A673 (cell line): ENCODE measurements around the gene SEZ6L. TPM values are rescaled to one million over a fixed set of nuclear protein-coding genes. Genes with fewer than 3 reads are reported as not detected.

ENCODE experiments used
- BruUV-seq: library from RNA; stranded (reverse); fragments of 400-500 nt; replicated peaks from 2 replicates; lab custom pipeline; 2021; lab: Mats Ljungman, UMichigan
- CTCF ChIA-PET: fragments of 300-600 bp; sonication (Branson Sonifier 250); formaldehyde crosslinking; loops from one replicate; lab custom pipeline; 2022; ENCODE audit warnings: antibody characterized with exemption; lab: Charles Lee
- POLR2A ChIA-PET: fragments of 300-600 bp; sonication (Branson Sonifier 250); formaldehyde crosslinking; loops from one replicate; lab custom pipeline; 2022; ENCODE audit warnings: antibody characterized with exemption; ENCODE audit not compliant: low non-redundant PET; lab: Charles Lee
- DNase-seq: peaks from one replicate; pipeline ENCODE4 v3.0.0-alpha.2; 2015; ENCODE audit warnings: low spot score
- H3K27ac ChIP-seq: fragments of 200-600 bp; sonication (generic); 2 replicates; pipeline ENCODE4 v1.5.1; 2016; ENCODE audit warnings: mixed run types, low read depth, mild to moderate bottlenecking, mixed read lengths, antibody characterized with exemption, low read length; ENCODE audit not compliant: poor library complexity, severe bottlenecking
- H3K27me3 ChIP-seq: fragments of 200-600 bp; sonication (generic); replicated peaks from 2 replicates; pipeline ENCODE4 v1.6.1; 2017; ENCODE audit warnings: mixed run types, low read depth, mild to moderate bottlenecking, mixed read lengths, antibody characterized with exemption, low read length; ENCODE audit not compliant: insufficient read depth, poor library complexity
- H3K36me3 ChIP-seq: fragments of 200-600 bp; sonication (generic); 2 replicates; pipeline ENCODE4 v1.6.1; 2016; ENCODE audit warnings: mixed run types, mild to moderate bottlenecking, mixed read lengths, antibody characterized with exemption, low read length; ENCODE audit not compliant: insufficient read depth, poor library complexity, severe bottlenecking
- H3K4me1 ChIP-seq: fragments of 200-600 bp; sonication (generic); 2 replicates; pipeline ENCODE4 v1.6.1; 2017; ENCODE audit warnings: mixed run types, mild to moderate bottlenecking, mixed read lengths, antibody characterized with exemption, low read length; ENCODE audit not compliant: insufficient read depth, poor library complexity, severe bottlenecking
- H3K4me3 ChIP-seq: fragments of 200-600 bp; sonication (generic); 2 replicates; pipeline ENCODE4 v1.5.1; 2016; ENCODE audit warnings: low read depth, mixed run types, mild to moderate bottlenecking, mixed read lengths, low read length; ENCODE audit not compliant: poor library complexity, severe bottlenecking
- H3K9me3 ChIP-seq: fragments of 200-600 bp; sonication (generic); 2 replicates; pipeline ENCODE4 v1.6.1; 2016; ENCODE audit warnings: mixed run types, low read depth, mild to moderate bottlenecking, mixed read lengths, antibody characterized with exemption, low read length; ENCODE audit not compliant: poor library complexity, severe bottlenecking
- CTCF ChIP-seq: fragments of 300-800, 200-600 bp; sonication (generic); conservative IDR thresholded peaks from 2 replicates; pipeline ENCODE4 v1.5.1; 2017; ENCODE audit warnings: low read depth, mild to moderate bottlenecking, antibody characterized with exemption, low read length, moderate library complexity, mixed read lengths
- EZH2 ChIP-seq: fragments of 200-600 bp; sonication (generic); IDR thresholded peaks from 2 replicates; pipeline ENCODE4 v1.6.1; 2017; ENCODE audit warnings: borderline replicate concordance, low read depth, mild to moderate bottlenecking, mixed read lengths, antibody characterized with exemption, low read length; ENCODE audit not compliant: poor library complexity, severe bottlenecking
- intact Hi-C: fragments of 100-400 bp; cut with micrococcal nuclease; formaldehyde crosslinking; loops from one replicate; pipeline ENCODE4 v1.10.0; 2022; ENCODE audit not compliant: unreplicated experiment
- total RNA-seq: library from RNA; stranded (reverse); gene quantifications from 2 replicates; pipeline ENCODE4 v1.2.3, GENCODE V29; 2021

SEZ6L gene
- total RNA-seq, 1 experiment from 2014 or later = 6.3 TPM

- no peak overlapping the region for H3K27ac ChIP-seq
- BruUV-seq = no TSS peak
- no peak for DNase-seq
- H3K9me3 ChIP-seq = no peaks in the 10 kb centered on the region
- H3K4me1 ChIP-seq = no peaks in the 10 kb centered on the region
- H3K36me3 ChIP-seq = no peaks in the 10 kb centered on the region
- ChIA-PET POLR2A (no interaction called here), CTCF (no interaction called here)
- no peak for TF ChIP-seq CTCF
- TF ChIP-seq EZH2 = no peak
- no peak overlapping the region for H3K4me3 ChIP-seq
- peaks cover 44% of the 10 kb centered on the region for H3K27me3 ChIP-seq
- intact Hi-C loops = no loop called here
These were observed 240.6 kb downstream of the SEZ6L start for GRCh38 chr22:26409719-26410335.

- intact Hi-C loops = no loop called here
These were observed 241.1 kb downstream of the SEZ6L start for GRCh38 chr22:26410386-26410785.

GRCh38 chr22:26414347-26414746 lies 245.1 kb downstream of the SEZ6L start:
- intact Hi-C loops = no loop called here
- CTCF ChIA-PET = no interaction called here

More at GRCh38 chr22:26410386-26410785, 241.1 kb downstream of the SEZ6L start:
- no peaks in the 10 kb centered on the region for H3K4me1 ChIP-seq
- H3K4me3 ChIP-seq = no peak overlapping the region
- CTCF ChIA-PET = no interaction called here
- no peak for TF ChIP-seq EZH2
- no peak for TF ChIP-seq CTCF
- no peaks in the 10 kb centered on the region for H3K9me3 ChIP-seq
- H3K27me3 ChIP-seq = peaks cover 44% of the 10 kb centered on the region
- DNase-seq = no peak
- no peaks in the 10 kb centered on the region for H3K36me3 ChIP-seq
- POLR2A ChIA-PET = no interaction called here
- BruUV-seq = no TSS peak
- H3K27ac ChIP-seq = no peak overlapping the region

More at GRCh38 chr22:26414347-26414746, 245.1 kb downstream of the SEZ6L start:
- Histone ChIP-seq H3K9me3 (no peaks in the 10 kb centered on the region), H3K27ac (no peak overlapping the region), H3K27me3 (peaks cover 73% of the 10 kb centered on the region), H3K4me1 (no peaks in the 10 kb centered on the region), H3K36me3 (no peaks in the 10 kb centered on the region), H3K4me3 (no peak overlapping the region)
- BruUV-seq = no TSS peak
- POLR2A ChIA-PET = interaction anchor here (0.6 kb wide), 1 partner anchor 91 kb away, joined by 3 read pairs; no protein-coding TSS in a partner anchor
- TF ChIP-seq EZH2 (no peak), CTCF (no peak)
- no peak for DNase-seq
